Activated T-cell treated with anti-CD3 and anti-CD28 coated beads for 4 hours (primary cell): ENCODE results near the gene AKAP13.
"Not testable (repeated sequence)": the region's sequence is repeated elsewhere in the genome, so short reads cannot be mapped to it uniquely, and the experiment has no call there.

ENCODE experiments used
- DNase-seq: peaks from one replicate; pipeline ENCODE4 v3.0.0-alpha.2; 2020

AKAP13 gene

DNA sequence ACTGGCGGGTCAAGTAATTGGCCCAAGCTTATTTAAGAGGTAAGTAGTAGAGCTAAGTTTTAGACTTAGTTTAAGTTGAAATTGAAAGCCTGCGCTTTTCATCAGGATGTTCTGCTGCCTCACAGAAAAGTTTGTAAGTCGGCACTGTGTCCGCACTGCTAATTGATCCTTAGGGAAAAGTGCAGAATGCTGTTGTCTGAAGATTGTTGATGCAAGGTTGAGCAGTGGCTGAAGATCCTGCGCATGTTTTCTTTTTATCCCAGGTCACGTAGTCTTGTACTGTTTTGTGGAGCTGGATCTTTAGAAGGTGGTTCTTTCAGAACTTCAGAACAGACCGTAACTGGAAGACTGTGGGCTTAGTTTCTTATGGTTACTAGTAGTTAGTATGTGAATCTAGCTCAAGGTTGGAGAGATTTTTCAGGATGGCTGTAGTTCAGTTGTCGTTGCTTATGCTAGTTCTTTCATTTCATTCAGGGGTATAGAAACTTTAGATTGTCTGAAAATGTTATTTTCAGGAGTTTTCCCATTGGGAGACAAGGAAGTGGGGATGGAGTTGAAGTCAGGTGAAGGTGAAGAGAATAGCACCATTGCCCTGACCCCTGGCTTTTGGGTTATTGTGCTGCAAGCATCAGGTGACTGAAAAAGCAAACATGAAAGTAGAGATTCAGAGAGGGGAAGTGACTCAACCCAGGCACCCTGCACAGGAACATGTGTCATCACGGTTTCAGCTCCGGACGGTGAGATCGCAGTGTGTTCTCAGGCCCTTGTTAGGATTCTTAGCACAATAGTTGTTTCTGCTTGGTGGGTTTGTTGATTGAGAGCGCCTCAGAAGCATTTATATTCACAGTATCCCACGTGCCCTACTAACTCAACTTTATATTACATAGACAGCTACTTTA, 32.8 kb downstream of the AKAP13 start:
- peak; percentile 58 for DNase-seq

DNA sequence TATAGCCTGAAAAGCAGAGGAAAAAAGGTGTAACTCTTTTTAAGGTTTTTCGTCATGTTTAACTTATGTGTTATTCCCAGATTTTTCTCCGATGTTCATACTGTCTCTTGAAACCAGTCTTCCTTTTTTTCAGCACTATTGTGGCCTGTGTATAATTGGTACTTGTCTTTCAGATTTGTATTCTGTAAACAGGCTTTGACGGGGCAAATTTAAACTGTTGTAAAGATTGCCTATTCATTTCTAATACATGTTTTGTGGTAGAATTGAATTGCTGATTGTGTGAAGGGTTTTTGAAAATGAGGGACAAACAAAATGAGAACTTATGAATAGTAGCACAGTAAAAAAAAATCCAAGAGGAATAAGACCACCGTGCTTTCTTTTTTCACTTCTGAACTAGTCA, 33.6 kb downstream of the AKAP13 start:
- DNase-seq = no peak

DNA sequence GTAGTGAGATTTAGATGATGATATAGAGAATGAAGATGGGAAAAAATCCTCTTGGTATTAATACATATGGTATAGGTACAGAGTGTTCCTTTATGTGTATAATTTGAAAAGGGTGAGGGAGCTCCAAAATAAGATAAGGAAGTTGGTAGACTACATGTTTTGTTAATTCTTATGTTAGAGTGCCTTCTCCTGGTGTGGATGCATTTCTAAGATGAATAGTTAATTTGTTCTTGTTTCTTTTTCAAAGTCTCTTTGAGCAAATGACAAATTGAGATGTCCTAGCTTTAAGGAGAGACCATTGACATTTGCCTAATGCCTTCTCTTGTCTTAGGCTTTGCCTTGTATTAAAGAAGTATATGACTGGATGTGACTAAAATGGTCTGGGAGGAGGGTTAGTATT, 34.1 kb downstream of the AKAP13 start:
- no peak for DNase-seq

DNA sequence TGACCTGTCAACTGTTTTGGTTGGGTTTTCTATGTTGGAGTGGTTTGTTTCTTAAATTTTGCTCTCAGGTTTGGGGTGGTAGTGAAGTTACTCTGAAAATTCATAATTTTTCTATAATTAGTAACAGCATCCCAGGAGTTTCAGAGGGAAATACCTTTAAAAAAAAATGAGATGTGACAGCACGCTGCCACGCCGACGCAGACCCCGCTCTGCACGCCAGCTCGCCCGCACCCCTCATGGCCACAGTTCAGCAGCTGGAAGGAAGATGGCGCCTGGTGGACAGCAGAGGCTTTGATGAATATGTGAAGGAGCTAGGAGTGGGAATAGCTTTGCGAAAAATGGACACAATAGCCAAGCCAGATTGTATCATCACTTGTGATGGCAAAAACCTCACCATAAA, 34.6 kb downstream of the AKAP13 start:
- no peak for DNase-seq

DNA sequence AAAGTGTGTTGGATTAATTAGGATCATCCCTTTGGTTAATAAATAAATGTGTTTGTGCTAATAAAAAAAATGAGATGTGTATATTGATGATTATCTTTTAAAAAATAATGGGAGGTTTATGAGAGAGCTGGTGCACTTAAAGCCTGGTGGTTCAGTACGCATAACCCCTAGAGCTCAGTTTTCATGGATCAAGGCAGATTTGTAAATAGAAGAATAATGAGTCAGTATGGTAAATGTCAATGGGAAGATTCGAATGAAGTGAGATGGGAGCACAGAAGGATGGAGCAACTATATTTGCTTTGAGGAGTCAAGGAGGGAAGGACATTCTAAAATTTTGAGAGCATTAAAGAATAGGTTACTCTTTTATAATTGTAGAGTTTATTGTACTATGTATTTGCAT, 35.4 kb downstream of the AKAP13 start:
- DNase-seq = no peak

DNA sequence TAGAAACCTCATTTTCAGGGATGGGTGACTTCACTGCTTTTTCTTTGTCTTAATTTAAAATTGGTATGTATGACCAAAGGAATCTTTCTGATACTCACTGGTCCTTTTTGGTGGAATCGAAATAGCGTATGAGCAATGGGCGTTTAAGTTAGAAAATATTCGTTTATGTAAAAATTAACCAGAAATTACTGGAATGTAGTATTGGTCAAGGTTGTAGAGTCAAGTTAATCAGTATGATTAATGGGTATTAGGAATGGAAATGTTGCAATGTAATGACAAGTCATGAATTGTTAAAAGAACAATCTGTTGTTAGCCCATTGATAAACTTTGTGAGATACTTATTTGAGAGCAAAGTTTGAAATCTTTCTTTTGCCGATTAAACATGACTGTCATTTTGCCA, 36.9 kb downstream of the AKAP13 start:
- no peak for DNase-seq

DNA sequence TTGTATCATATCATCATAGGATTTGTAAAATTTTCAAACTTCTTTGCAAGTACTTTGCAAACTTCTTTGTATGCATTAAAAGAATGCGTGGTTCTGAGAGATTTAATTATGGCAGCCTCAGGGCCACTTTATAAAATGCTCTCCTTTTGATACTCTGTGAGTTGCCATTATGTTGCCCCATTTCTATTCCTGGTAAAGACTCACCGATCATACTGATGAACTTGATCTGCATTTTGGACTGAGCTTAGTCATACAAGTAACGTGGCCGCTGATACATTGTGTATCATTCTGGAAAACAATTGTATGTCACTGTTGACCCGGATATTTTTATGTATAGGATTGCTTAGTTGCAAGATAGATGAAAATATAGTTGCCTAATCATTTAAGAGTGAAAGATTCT, 38.8 kb downstream of the AKAP13 start:
- DNase-seq = no peak

DNA sequence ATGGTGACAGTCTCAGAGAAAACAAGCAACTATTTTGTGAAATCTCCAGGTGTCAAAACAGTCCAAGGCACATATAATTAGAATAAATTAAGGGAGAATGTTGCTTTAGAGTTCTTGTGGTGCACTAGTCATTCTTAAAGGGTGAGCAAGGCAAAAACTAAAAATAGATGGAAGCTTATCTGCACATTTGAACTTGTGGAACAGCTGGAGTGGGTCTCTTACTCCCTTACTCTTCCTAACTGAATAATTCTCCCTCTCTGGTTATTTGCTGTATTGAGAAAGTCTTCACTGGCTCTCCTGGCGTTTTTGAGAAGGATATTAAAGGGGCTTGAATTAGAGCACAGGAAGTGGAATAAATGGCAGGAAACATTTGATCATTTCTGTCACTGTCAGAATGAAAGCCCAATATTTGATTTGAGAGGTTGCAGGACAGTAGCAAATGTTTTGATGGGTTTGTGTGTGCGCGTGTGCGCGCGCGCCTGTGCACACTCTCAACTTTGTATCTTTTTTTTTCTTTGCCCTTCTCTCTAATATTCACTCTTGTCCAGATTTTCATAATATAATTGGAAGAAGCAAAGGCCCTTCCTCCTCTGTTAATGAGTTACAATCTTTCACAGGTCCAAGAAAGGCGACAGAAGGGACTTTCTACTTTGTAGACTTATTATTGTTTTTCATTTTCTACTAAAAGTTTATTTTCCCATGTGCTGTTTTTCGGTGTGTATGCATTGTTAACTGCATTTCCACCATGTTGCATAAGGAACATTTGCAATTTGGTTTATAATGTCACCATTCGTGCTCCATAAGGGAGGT, 40.9 kb downstream of the AKAP13 start:
- no peak for DNase-seq

DNA sequence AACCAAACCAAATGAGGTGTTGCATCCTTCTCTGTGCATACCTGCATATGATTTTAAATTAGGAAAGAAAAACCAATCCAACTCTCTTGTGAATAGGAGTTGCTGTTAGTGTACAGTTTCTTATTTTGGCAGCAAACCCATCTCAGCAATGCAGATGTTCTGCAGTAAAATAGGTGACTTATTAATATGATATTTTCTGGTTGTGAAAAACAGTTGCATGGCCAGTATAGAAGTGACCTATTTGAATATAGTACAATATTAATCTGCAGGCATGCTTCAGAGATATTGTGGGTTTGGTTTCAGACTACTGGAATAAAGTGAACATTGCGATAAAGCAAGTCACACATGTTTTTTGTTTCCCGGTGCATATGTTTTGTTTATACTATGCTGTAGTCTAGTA, 42.2 kb downstream of the AKAP13 start:
- DNase-seq = no peak

DNA sequence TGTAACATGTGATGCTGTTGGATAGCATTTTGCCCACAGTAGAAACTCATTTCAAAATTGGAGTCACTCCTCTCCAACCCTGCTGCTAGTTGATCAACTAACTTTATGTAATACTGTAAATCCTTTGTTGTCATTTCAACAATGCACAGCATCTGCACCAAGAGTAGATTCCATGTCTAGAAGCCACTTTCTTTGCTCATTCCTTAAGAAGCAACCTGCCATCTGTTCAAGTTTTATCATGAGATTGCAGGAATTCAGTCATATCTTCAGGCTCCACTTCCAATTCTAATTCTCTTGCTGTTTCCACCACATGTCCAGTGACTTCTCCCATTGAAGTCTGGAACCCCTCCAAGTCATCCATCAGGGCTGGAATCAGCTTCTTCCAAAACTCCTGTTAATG, 42.9 kb downstream of the AKAP13 start:
- DNase-seq = no peak

DNA sequence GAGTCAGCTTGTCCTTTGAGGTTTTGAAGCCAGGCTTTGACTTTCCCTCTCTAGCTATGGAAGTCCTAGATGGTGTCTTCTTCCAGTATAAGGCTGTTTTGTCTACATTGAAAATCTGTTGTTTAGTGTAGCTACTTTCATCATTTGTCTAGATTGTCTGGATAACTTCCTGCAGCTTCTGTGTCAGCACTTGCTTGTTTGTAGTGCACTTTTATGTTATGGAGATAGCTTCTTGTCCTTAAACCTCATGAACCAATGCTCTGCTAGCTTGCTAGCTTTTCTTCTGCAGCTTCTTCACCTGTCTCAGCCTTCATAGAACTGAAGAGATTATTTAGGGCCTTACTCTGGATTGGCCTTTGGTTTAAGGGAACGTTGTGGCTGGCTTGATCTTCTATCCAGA, 43.8 kb downstream of the AKAP13 start:
- DNase-seq = no peak

DNA sequence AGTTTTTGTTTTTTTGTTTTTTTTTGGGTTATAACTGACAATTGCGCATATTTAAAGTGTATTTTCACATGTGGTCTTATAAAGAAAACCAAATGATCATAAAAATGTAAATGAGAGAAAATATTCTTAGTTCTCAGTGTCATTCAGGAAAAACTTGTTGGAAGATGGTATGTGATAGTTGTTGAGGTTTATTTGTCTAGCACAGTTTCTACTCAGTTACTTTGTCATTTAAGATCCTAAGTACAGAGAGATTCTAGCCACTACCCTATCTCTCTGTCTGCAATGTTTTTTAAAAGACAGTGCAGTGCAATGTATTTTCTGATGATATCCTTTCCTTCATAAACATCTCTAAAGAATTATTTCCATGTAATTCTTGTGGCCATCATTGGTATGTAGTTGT, 46.1 kb downstream of the AKAP13 start:
- DNase-seq = no peak

DNA sequence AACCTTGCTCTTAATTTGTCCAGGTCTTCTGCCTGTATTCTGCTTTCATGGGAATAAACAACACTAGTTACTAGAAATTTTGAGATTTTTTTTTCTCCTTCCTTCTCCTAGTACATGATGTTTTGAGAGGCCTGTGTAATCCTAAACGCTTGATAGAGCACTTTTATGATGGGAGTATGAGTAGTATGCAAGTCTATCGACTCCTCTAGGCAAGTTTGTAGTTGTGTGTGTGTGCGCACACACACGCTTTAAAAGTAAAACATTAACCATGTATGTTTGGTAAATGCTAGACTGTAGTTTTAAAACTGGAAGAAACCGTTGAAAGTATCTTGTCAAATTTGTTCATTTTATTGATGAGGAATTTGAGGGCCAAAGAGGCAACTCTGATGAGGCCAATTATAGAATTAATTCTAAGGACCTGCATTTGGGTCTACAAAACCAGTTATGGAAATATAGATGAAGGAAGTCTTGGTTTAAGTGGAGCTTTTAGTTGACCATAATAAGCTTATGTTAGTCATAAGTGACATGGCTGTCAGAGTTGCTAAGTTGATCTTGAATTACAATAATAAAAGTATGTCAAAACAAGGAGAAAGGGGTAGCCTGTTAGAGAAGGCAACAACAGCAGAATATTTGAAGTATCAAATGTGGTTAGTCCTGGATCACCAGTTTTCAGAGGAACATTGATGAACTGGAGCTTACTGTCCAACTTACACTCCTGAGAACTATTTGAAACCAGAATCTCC, 47.1 kb downstream of the AKAP13 start:
- no peak for DNase-seq

DNA sequence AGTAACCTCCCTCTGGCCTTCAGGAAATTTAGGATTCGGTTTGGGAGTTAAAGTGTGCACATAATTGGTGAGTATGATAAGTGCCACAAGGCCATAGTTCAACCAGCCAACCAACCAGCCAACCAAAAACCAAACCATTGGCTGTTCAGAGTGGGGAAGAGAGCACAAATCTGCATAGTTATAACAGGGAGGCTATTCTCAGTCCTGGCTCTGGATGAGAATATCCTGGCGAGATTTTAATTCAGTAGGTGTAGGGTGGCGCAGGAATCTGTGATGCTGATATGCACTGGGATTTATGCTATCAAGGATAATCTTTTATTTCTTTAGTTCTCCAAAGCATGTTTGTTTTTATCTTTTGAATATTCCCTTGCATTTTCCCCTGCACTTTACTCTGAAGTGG, 49.1 kb downstream of the AKAP13 start:
- DNase-seq = no peak

DNA sequence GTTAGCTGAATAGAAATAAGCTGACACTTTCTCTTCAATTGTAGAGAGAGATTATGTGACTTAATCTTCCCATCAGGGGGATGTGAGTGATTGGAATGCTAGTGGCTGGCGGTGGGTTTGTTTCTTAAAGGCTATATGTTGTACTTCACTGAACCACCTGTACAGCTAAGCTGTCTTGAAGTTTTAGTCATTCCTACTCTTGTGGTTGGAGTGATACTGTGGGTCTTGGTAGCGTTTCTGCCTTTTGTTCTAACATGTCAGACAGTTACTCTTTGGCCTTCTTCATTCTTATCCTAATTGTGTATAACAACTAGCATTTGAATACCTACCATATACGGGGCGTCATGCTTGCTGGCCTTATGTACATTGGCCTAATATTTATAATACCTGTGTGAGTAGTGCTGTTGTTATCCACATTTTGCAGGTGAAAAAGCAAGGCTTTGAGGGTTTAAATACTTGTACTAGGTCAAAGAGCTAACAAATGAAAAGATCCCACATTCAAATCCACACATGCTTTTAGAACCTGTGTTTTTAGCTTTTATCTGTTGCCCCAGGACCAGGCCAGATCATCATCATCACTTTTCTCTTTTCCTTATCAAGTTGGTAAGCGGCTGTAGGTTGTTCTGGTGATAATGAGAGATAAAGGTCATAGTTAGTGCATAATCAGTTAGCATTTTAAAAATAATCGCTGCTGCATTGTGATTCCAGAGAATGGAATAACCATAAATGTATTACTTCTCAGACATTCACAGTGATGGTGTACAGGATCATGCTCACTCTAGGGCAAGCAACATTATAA, 50.2 kb downstream of the AKAP13 start:
- no peak for DNase-seq

DNA sequence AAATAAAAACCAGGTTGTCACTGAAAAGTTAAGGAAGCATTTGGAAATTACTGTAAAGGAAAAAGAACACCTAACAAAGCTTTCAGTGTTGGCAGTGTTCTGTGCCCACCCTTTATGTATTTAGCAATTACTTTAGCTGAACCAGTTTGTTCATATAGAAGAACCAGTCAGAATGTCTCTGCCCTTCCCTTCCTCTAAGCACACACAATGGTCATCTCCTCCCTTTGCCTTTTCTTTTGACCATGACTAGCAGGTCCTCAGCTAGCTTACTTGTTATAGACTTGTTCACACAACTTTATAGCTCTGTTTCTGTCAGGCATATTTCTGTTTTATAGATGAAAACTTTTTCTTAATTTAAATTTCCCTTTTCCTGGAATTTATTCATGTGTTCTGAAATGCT, 59.6 kb downstream of the AKAP13 start:
- DNase-seq = no peak

DNA sequence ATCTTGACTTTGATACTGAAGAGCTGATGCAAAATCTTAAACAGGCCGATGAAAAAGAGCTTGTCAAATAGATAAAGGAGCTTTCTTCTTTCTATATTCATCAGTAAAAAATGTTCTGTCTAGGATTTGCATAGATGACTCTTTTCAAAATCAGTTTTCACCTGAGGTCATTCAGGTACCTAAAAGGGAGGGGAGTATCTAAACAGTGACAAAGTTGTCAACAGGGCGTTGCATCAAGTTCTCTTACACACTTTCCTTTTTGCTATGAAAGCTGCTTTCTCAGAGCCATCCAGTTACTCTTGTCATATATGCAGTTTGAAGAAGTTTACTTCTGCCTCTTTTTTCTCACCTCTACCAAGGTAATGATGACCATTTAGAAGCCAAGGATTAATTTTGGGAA, 60.0 kb downstream of the AKAP13 start:
- no peak for DNase-seq

DNA sequence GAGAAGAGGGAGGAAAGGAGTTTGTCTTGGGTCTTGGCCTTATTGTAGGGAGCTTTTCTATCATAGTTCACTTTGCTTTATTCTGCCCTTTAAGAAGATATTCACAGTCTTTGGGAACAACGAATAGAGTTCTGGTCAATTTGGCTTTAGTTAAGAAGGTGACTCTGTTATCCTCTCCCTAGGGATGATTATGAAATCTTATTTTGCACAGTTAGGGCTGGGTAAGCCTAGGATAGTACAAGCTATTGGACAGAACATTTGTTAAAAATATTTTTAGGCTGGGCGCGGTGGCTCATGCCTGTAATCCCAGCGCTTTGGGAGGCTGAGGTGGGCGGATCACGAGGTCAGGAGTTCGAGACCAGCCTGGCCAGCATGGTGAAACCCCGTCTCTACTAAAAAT, 61.5 kb downstream of the AKAP13 start:
- DNase-seq = not testable (repeated sequence)

DNA sequence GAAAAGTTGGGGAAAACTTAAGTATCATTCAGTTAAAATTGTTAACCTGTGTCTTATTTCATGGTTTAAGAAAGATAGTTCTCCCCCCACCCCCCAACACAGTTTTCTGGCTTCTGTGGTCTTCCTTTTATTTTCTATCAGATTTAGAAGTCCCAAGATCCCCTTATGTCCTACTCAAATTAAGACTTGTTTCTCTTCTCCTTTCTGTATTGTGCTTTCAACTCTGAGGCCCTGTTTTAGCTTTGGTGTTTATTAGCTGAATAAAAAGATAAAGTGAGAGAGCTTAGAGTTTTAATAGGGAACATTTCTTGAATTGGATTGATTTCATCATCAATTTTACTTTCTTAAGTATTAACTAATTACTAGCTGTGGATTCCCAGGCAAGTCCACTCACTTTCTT, 62.6 kb downstream of the AKAP13 start:
- DNase-seq = no peak

DNA sequence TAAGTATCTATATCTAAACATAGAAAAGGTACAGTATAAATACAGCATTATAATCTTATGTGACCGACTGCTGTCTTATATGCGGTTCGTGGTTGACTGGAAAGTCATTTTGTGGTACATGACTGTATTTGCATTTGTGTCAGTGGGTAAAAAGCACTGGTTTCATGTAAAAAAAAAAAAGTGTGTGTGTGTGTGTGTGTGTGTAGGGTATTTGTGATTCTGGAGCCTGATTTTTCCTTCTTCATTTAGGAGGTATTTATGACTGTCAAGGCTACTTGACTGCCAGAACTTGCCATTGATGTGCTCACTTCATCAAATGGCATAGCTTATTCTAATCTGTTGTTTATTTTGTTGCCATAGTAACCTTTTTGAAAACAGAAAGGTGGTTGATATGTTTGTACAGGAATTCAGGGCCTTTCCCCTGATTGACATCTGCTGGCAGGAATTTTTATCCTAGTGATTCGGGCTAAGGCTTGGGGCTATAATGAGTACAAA, 63.2 kb downstream of the AKAP13 start:
- no peak for DNase-seq

DNA sequence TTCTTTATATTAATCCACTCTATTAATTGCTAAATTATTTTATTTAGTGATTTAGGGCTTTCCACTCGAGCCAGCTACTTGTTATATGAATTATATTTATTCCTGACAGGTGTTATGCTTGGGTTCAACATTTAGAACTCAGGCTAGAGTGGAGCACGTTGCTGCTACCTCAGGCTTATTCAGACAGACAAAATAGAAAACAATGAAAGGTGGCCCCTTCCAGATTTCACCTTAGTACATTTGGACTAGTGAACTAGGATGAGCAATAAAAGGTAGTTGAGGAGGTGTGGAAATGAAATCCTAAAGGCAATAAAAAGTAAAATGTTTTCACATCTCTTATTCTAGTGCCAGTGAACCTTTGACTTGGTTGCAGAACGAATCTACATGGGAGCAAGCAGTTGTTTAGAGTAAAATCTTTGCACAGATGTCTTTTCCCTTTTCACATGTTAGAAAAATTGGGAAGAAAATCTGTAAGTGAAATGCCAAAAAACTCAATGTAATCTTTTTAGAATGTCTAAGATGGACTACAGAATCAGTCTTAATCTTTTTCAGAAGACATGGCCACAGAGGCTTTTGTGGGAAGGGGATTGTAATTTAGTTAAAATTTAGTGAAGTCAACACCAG, 63.8 kb downstream of the AKAP13 start:
- no peak for DNase-seq

DNA sequence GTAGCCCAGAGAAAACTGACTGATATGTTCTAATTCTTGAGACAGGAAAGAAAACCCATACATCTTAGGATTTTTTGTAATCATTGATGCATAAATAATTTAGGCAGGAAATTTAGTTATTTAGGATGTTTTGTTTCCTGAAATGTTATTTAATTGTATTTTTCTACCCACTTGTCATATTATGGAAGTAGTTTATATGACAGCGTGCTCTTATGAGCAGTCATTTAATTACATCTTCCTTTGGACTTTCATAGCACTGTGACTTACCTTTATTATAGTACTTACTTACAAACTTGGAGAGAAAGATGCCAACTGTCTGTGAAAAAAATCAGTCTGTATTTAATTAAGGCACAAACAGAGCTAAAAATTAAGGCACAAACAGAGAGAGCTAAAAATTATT, 65.0 kb downstream of the AKAP13 start:
- DNase-seq = no peak
